ENCODE measurements around the gene TXN. TPM values are rescaled to one million over a fixed set of nuclear protein-coding genes. Genes with fewer than 3 reads are reported as not detected.

Gene TXN
- total RNA-seq, 3 donors from 2014 or later (not counting 1 experiment from before 2014, with no cell fraction given): 27.2 to 41.9 (median 36.8) TPM

DNA sequence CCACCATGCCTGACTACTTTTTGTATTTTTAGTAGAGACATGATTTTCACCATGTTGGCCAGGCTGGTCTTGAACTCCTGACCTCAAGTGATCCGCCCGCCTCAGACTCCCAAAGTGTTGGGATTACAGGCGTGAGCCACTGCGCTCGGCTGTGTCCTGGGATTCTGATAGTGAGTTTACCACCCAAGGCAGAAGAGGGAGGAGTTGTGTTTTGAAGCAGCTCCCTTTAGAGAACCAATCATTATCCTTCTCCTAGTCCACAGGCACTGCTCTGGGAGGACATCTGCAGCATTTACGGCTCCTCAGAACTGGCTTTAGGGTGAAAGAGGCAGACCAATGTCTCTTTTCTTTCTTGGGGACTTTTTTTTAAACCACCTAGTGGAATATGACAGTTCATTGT is 54.1 kb downstream of the TXN start:
- no peak overlapping the region for H3K4me3 ChIP-seq (ENCODE audit: low read length)
- H3K4me1 Mint-ChIP-seq: no peaks in the 10 kb centered on the region
- TF ChIP-seq, protein P1, sequence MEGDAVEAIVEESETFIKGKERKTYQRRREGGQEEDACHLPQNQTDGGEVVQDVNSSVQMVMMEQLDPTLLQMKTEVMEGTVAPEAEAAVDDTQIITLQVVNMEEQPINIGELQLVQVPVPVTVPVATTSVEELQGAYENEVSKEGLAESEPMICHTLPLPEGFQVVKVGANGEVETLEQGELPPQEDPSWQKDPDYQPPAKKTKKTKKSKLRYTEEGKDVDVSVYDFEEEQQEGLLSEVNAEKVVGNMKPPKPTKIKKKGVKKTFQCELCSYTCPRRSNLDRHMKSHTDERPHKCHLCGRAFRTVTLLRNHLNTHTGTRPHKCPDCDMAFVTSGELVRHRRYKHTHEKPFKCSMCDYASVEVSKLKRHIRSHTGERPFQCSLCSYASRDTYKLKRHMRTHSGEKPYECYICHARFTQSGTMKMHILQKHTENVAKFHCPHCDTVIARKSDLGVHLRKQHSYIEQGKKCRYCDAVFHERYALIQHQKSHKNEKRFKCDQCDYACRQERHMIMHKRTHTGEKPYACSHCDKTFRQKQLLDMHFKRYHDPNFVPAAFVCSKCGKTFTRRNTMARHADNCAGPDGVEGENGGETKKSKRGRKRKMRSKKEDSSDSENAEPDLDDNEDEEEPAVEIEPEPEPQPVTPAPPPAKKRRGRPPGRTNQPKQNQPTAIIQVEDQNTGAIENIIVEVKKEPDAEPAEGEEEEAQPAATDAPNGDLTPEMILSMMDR (IDR thresholded peaks at IDR 0.05): no peak
- H3K27ac Mint-ChIP-seq: no peak overlapping the region
- H3K9me3 ChIP-seq (ENCODE audit: control insufficient read depth, insufficient read depth, low read length): no peaks in the 10 kb centered on the region
- no peaks in the 10 kb centered on the region for H3K36me3 ChIP-seq (ENCODE audit: control insufficient read depth, insufficient read depth, low read length)
- H3K4me3 Mint-ChIP-seq: no peak overlapping the region
- H3K27ac ChIP-seq (ENCODE audit: low read length): no peak overlapping the region
- ATAC-seq: no peak
- no peak for DNase-seq
- no peaks in the 10 kb centered on the region for H3K36me3 Mint-ChIP-seq
- no peaks in the 10 kb centered on the region for H3K9me3 Mint-ChIP-seq
- 96% methylated on average over 4 of the region's 6 CpGs for WGBS (ENCODE audit: insufficient coverage)
- no peaks in the 10 kb centered on the region for H3K27me3 ChIP-seq (ENCODE audit: control insufficient read depth, insufficient read depth, low read length)
- no peaks in the 10 kb centered on the region for H3K4me1 ChIP-seq (ENCODE audit: control insufficient read depth, insufficient read depth, low read length)
- intact Hi-C loops (cut with micrococcal nuclease): no loop called here
- peaks cover 0 to 6% of the 10 kb centered on the region in 2 donors for H3K27me3 Mint-ChIP-seq (ENCODE audit: low read depth in 2 of 2)

- H3K36me3 ChIP-seq (ENCODE audit: control insufficient read depth, insufficient read depth, low read length): no peaks in the 10 kb centered on the region
- WGBS (ENCODE audit: insufficient coverage): 100% methylated on average over 1 of the region's 2 CpGs
- ATAC-seq (no peak), DNase-seq (no peak)
- peaks cover 0 to 6% of the 10 kb centered on the region in 2 donors for H3K27me3 Mint-ChIP-seq (ENCODE audit: low read depth in 2 of 2)
- no peaks in the 10 kb centered on the region for H3K9me3 Mint-ChIP-seq
- H3K4me1 Mint-ChIP-seq: no peaks in the 10 kb centered on the region
- TF ChIP-seq, protein P1 (IDR thresholded peaks at IDR 0.05): no peak
- no peak overlapping the region for H3K27ac ChIP-seq (ENCODE audit: low read length)
- no peaks in the 10 kb centered on the region for H3K36me3 Mint-ChIP-seq
- H3K4me3 ChIP-seq (ENCODE audit: low read length): no peak overlapping the region
- intact Hi-C loops (cut with micrococcal nuclease): no loop called here
- H3K9me3 ChIP-seq (ENCODE audit: control insufficient read depth, insufficient read depth, low read length): no peaks in the 10 kb centered on the region
- no peak overlapping the region for H3K27ac Mint-ChIP-seq
- no peaks in the 10 kb centered on the region for H3K27me3 ChIP-seq (ENCODE audit: control insufficient read depth, insufficient read depth, low read length)
- H3K4me1 ChIP-seq (ENCODE audit: control insufficient read depth, insufficient read depth, low read length): no peaks in the 10 kb centered on the region
- no peak overlapping the region for H3K4me3 Mint-ChIP-seq
Measured at GRCh38 chr9:110199643-110200042, 56.7 kb downstream of the TXN start.

- H3K9me3 ChIP-seq (ENCODE audit: control insufficient read depth, insufficient read depth, low read length): no peaks in the 10 kb centered on the region
- intact Hi-C loops (cut with micrococcal nuclease): no loop called here
- TF ChIP-seq, protein P1 (IDR thresholded peaks at IDR 0.05): no peak
- DNase-seq (no peak), ATAC-seq (no peak)
- H3K27me3 ChIP-seq (ENCODE audit: control insufficient read depth, insufficient read depth, low read length): no peaks in the 10 kb centered on the region
- H3K4me1 ChIP-seq (ENCODE audit: control insufficient read depth, insufficient read depth, low read length): no peaks in the 10 kb centered on the region
- H3K36me3 Mint-ChIP-seq: no peaks in the 10 kb centered on the region
- H3K9me3 Mint-ChIP-seq: no peaks in the 10 kb centered on the region
- no peaks in the 10 kb centered on the region for H3K36me3 ChIP-seq (ENCODE audit: control insufficient read depth, insufficient read depth, low read length)
- no peak overlapping the region for H3K4me3 ChIP-seq (ENCODE audit: low read length)
- H3K4me1 Mint-ChIP-seq: no peaks in the 10 kb centered on the region
- H3K4me3 Mint-ChIP-seq: no peak overlapping the region
- no peak overlapping the region for H3K27ac Mint-ChIP-seq
- H3K27ac ChIP-seq (ENCODE audit: low read length): no peak overlapping the region
- H3K27me3 Mint-ChIP-seq (ENCODE audit: low read depth in 2 of 2): peaks cover 0 to 6% of the 10 kb centered on the region in 2 donors
- 96% methylated on average over 10 of the region's 12 CpGs for WGBS (ENCODE audit: insufficient coverage)
Measured at GRCh38 chr9:110198357-110198756, 58.0 kb downstream of the TXN start.
